ENCODE measurements around the gene GCLM. TPM values are rescaled to one million over a fixed set of nuclear protein-coding genes. Genes with fewer than 3 reads are reported as not detected.
A peak's percentile ranks its signal among the peaks of the same experiment; 100 is the strongest.
"Not testable (repeated sequence)": the region's sequence is repeated elsewhere in the genome, so short reads cannot be mapped to it uniquely, and the experiment has no call there.

The GCLM gene
- total RNA-seq, 1 experiment from 2014 or later, result 33.7 TPM

DNA sequence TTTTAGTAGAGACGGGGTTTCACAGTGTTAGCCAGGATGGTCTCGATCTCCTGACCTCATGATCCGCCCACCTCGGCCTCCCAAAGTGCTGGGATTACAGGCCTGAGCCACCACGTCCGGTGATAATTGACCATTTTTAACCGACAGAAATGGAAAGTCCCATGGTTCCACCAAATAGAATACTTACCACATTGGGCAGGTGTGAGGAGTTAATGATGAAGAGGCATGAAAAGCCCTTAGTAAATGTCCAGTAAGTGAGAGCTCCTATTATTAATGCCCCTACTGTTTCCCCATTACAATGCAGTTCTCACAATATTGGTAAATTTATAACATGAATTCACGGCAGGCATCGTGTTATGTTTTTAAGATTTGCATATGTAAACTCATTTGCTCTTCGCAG, 8.1 kb upstream of the GCLM start:
- H3K9me3 ChIP-seq (ENCODE audit: control insufficient read depth, insufficient read depth, low read depth, low read length), result no peaks in the 10 kb centered on the region
- TF ChIP-seq, protein P1, sequence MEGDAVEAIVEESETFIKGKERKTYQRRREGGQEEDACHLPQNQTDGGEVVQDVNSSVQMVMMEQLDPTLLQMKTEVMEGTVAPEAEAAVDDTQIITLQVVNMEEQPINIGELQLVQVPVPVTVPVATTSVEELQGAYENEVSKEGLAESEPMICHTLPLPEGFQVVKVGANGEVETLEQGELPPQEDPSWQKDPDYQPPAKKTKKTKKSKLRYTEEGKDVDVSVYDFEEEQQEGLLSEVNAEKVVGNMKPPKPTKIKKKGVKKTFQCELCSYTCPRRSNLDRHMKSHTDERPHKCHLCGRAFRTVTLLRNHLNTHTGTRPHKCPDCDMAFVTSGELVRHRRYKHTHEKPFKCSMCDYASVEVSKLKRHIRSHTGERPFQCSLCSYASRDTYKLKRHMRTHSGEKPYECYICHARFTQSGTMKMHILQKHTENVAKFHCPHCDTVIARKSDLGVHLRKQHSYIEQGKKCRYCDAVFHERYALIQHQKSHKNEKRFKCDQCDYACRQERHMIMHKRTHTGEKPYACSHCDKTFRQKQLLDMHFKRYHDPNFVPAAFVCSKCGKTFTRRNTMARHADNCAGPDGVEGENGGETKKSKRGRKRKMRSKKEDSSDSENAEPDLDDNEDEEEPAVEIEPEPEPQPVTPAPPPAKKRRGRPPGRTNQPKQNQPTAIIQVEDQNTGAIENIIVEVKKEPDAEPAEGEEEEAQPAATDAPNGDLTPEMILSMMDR (IDR thresholded peaks at IDR 0.05), result no peak
- TF ChIP-seq POLR2AphosphoS5 (IDR thresholded peaks at IDR 0.05; ENCODE audit: low read depth, low read length) (no peak), TCF7L2 (IDR thresholded peaks at IDR 0.05; ENCODE audit: low read depth, low read length) (no peak), SIN3A (IDR thresholded peaks at IDR 0.05; ENCODE audit: borderline replicate concordance, insufficient read depth, low read depth, low read length) (no peak)
- TF ChIP-seq, protein P2, sequence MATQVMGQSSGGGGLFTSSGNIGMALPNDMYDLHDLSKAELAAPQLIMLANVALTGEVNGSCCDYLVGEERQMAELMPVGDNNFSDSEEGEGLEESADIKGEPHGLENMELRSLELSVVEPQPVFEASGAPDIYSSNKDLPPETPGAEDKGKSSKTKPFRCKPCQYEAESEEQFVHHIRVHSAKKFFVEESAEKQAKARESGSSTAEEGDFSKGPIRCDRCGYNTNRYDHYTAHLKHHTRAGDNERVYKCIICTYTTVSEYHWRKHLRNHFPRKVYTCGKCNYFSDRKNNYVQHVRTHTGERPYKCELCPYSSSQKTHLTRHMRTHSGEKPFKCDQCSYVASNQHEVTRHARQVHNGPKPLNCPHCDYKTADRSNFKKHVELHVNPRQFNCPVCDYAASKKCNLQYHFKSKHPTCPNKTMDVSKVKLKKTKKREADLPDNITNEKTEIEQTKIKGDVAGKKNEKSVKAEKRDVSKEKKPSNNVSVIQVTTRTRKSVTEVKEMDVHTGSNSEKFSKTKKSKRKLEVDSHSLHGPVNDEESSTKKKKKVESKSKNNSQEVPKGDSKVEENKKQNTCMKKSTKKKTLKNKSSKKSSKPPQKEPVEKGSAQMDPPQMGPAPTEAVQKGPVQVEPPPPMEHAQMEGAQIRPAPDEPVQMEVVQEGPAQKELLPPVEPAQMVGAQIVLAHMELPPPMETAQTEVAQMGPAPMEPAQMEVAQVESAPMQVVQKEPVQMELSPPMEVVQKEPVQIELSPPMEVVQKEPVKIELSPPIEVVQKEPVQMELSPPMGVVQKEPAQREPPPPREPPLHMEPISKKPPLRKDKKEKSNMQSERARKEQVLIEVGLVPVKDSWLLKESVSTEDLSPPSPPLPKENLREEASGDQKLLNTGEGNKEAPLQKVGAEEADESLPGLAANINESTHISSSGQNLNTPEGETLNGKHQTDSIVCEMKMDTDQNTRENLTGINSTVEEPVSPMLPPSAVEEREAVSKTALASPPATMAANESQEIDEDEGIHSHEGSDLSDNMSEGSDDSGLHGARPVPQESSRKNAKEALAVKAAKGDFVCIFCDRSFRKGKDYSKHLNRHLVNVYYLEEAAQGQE (IDR thresholded peaks at IDR 0.05; ENCODE audit: insufficient read depth in 1 of 2, low read depth in 2 of 2, low read length in 1 of 2), result no peak
- intact Hi-C loops (cut with micrococcal nuclease; ENCODE audit: unreplicated experiment) (no loop called here), in situ Hi-C loops (cut with HindIII; ENCODE audit: low pct_unique_long_range_greater_than_20kb, low sequenced_read_pairs) (no loop called here)
- DNase-seq (ENCODE audit: low read depth, low spot score) (no peak), ATAC-seq (no peak)
- BruUV-seq (replicated peaks), result no TSS peak
- POLR2A ChIA-PET, result no interaction called here
- H3K27ac ChIP-seq (ENCODE audit: low read length), result no peak overlapping the region
- H3K27me3 ChIP-seq (ENCODE audit: control insufficient read depth, insufficient read depth, low read length), result no peaks in the 10 kb centered on the region
- CTCF ChIA-PET, result no interaction called here
- no peaks in the 10 kb centered on the region for H3K4me1 ChIP-seq (ENCODE audit: control insufficient read depth, insufficient read depth, low read length)
- no peaks in the 10 kb centered on the region for H3K36me3 ChIP-seq (ENCODE audit: control insufficient read depth, insufficient read depth, low read length)
- no peak overlapping the region for H3K4me3 ChIP-seq (ENCODE audit: low read depth in 2 of 2, low read length in 2 of 2)

DNA sequence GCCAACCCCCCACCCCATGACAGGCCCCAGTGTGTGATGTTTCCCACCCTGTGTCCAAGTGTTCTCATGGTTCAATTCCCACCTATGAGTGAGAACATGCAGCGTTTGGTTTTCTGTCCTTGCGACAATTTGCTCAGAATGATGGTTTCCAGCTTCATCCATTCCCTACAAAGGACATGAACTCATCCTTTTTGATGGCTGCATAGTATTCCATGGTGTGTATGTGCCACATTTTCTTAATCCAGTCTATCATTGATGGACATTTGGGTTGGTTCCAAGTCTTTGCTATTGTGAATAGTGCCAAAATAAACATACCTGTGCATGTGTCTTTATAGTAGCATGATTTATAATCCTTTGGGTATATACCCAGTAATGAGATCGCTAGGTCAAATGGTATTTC, 1.6 kb upstream of the GCLM start:
- ChIA-PET CTCF (interaction anchor here (0.6 to 1.2 kb wide), 2 partner anchors 18 to 425 kb away, joined by 3 read pairs; no protein-coding TSS in a partner anchor), POLR2A (interaction anchor here (0.6 kb wide), 1 partner anchor 27 kb away, joined by 4 read pairs; no protein-coding TSS in a partner anchor)
- H3K36me3 ChIP-seq (ENCODE audit: control insufficient read depth, insufficient read depth, low read length); in situ Hi-C loops (cut with HindIII; ENCODE audit: low pct_unique_long_range_greater_than_20kb, low sequenced_read_pairs); DNase-seq (ENCODE audit: low read depth, low spot score); H3K4me3 ChIP-seq (ENCODE audit: low read depth in 2 of 2, low read length in 2 of 2); H3K9me3 ChIP-seq (ENCODE audit: control insufficient read depth, insufficient read depth, low read depth, low read length); H3K27me3 ChIP-seq (ENCODE audit: control insufficient read depth, insufficient read depth, low read length); intact Hi-C loops (cut with micrococcal nuclease; ENCODE audit: unreplicated experiment); ATAC-seq; H3K27ac ChIP-seq (ENCODE audit: low read length); BruUV-seq (replicated peaks): not testable (repeated sequence)
- H3K4me1 ChIP-seq (ENCODE audit: control insufficient read depth, insufficient read depth, low read length), result peaks cover 15% of the 10 kb centered on the region

DNA sequence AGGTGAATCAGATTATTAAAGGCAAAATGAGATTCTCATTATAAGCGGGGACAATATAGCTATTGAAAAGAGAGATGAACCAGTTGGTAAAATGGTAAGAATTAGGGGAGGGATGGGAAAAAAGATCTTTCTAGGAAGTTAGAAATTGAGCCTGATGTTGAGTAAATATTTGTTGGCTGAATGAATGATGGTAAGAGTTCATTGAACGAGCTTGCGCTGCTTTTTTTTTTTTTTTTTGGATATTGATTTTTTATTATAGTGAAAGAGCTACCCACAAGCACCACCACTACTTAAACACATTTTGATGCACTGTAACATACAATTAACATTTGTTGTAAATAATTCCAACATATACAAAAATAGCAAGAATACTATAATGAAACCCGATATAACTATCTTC, 1.1 kb upstream of the GCLM start:
- peaks cover 2% of the 10 kb centered on the region; the same call in 1 of the 2 replicates for H3K36me3 ChIP-seq (ENCODE audit: control insufficient read depth, insufficient read depth, low read length)
- H3K4me1 ChIP-seq (ENCODE audit: control insufficient read depth, insufficient read depth, low read length), result peaks cover 21% of the 10 kb centered on the region
- TF ChIP-seq TCF7L2 (IDR thresholded peaks at IDR 0.05; ENCODE audit: low read depth, low read length), result no peak
- TF ChIP-seq, protein P1 (IDR thresholded peaks at IDR 0.05), result no peak
- BruUV-seq (replicated peaks), result no TSS peak
- ChIA-PET POLR2A (interaction anchor here (0.6 kb wide), 2 partner anchors 27 to 478 kb away, joined by 4 to 6 read pairs; no protein-coding TSS in a partner anchor), CTCF (interaction anchor here (0.6 to 1.2 kb wide), 2 partner anchors 19 to 426 kb away, joined by 3 read pairs; no protein-coding TSS in a partner anchor)
- peak overlapping the region; percentile 87 for H3K27ac ChIP-seq (ENCODE audit: low read length)
- peak overlapping the region in 1 of 2 experiments; percentile 82; a peak in 1 of 4 replicates for H3K4me3 ChIP-seq (ENCODE audit: low read depth in 2 of 2, low read length in 2 of 2)
- DNase-seq (ENCODE audit: low read depth, low spot score) (no peak), ATAC-seq (no peak)
- intact Hi-C loops (cut with micrococcal nuclease; ENCODE audit: unreplicated experiment), result no loop called here
- no peaks in the 10 kb centered on the region for H3K9me3 ChIP-seq (ENCODE audit: control insufficient read depth, insufficient read depth, low read depth, low read length)
- in situ Hi-C loops (cut with HindIII; ENCODE audit: low pct_unique_long_range_greater_than_20kb, low sequenced_read_pairs), result no loop called here
- H3K27me3 ChIP-seq (ENCODE audit: control insufficient read depth, insufficient read depth, low read length), result no peaks in the 10 kb centered on the region
